ENCODE data around the gene CIT. TPM values are rescaled to one million over a fixed set of nuclear protein-coding genes. Genes with fewer than 3 reads are reported as not detected.

Gene CIT
- total RNA-seq, 2 experiments from 2014 or later = 1.3 to 1.9 TPM

- H3K27me3 ChIP-seq (ENCODE audit: control insufficient read depth in 1 of 2, insufficient read depth in 2 of 2, low read length in 2 of 2) = no peaks in the 10 kb centered on the region
- Mint-ChIP-seq H3K4me1 (ENCODE audit: low read depth) (no peaks in the 10 kb centered on the region), H3K27ac (no peak overlapping the region), H3K4me3 (no peak overlapping the region), H3K36me3 (ENCODE audit: low read depth) (no peaks in the 10 kb centered on the region), H3K27me3 (no peaks in the 10 kb centered on the region), H3K9me3 (no peaks in the 10 kb centered on the region)
- no peaks in the 10 kb centered on the region for H3K36me3 ChIP-seq (ENCODE audit: insufficient read depth, low read length)
- no peak overlapping the region for H3K27ac ChIP-seq (ENCODE audit: low read depth in 1 of 2, low read length in 2 of 2)
- ChIA-PET POLR2A (no interaction called here), CTCF (no interaction called here)
- no peak overlapping the region for H3K4me3 ChIP-seq (ENCODE audit: low read length)
- no peak for TF ChIP-seq CTCF (IDR thresholded peaks at IDR 0.05)
- intact Hi-C loops (cut with DNase I, micrococcal nuclease) = no loop called here
- no peaks in the 10 kb centered on the region for H3K9me3 ChIP-seq (ENCODE audit: control insufficient read depth in 1 of 2, insufficient read depth in 1 of 2, low read length in 2 of 2)
- no peak for ATAC-seq (ENCODE audit: poor library complexity)
- DNase-seq = no peak
- no peaks in the 10 kb centered on the region for H3K4me1 ChIP-seq (ENCODE audit: insufficient read depth, low read length)
Measured at GRCh38 chr12:119720349-119720748, 156.8 kb downstream of the CIT start.

GRCh38 chr12:119718141-119718540 lies 159.0 kb downstream of the CIT start:
- Mint-ChIP-seq H3K27ac (no peak overlapping the region), H3K9me3 (peaks cover 2% of the 10 kb centered on the region), H3K27me3 (no peaks in the 10 kb centered on the region), H3K36me3 (ENCODE audit: low read depth) (no peaks in the 10 kb centered on the region), H3K4me1 (ENCODE audit: low read depth) (no peaks in the 10 kb centered on the region), H3K4me3 (no peak overlapping the region)
- Histone ChIP-seq H3K27me3 (ENCODE audit: control insufficient read depth in 1 of 2, insufficient read depth in 2 of 2, low read length in 2 of 2) (no peaks in the 10 kb centered on the region), H3K4me1 (ENCODE audit: insufficient read depth, low read length) (no peaks in the 10 kb centered on the region), H3K9me3 (ENCODE audit: control insufficient read depth in 1 of 2, insufficient read depth in 1 of 2, low read length in 2 of 2) (no peaks in the 10 kb centered on the region), H3K27ac (ENCODE audit: low read depth in 1 of 2, low read length in 2 of 2) (no peak overlapping the region), H3K4me3 (ENCODE audit: low read length) (no peak overlapping the region), H3K36me3 (ENCODE audit: insufficient read depth, low read length) (no peaks in the 10 kb centered on the region)
- intact Hi-C loops (cut with DNase I, micrococcal nuclease) = no loop called here
- POLR2A ChIA-PET = no interaction called here
- CTCF ChIA-PET = no interaction called here
- no peak for DNase-seq
- no peak for ATAC-seq (ENCODE audit: poor library complexity)
- TF ChIP-seq CTCF (IDR thresholded peaks at IDR 0.05) = no peak

- H3K4me3 ChIP-seq (ENCODE audit: low read length) = no peak overlapping the region
- ATAC-seq (ENCODE audit: poor library complexity) (no peak), DNase-seq (no peak)
- no peak for TF ChIP-seq CTCF (IDR thresholded peaks at IDR 0.05)
- H3K27me3 ChIP-seq (ENCODE audit: control insufficient read depth in 1 of 2, insufficient read depth in 2 of 2, low read length in 2 of 2) = no peaks in the 10 kb centered on the region
- Mint-ChIP-seq H3K36me3 (ENCODE audit: low read depth) (peaks cover 6% of the 10 kb centered on the region), H3K27ac (no peak overlapping the region), H3K4me3 (no peak overlapping the region), H3K4me1 (ENCODE audit: low read depth) (no peaks in the 10 kb centered on the region), H3K27me3 (no peaks in the 10 kb centered on the region), H3K9me3 (peaks cover 2% of the 10 kb centered on the region)
- POLR2A ChIA-PET = no interaction called here
- no peak overlapping the region for H3K27ac ChIP-seq (ENCODE audit: low read depth in 1 of 2, low read length in 2 of 2)
- H3K4me1 ChIP-seq (ENCODE audit: insufficient read depth, low read length) = no peaks in the 10 kb centered on the region
- no peaks in the 10 kb centered on the region for H3K36me3 ChIP-seq (ENCODE audit: insufficient read depth, low read length)
- no peaks in the 10 kb centered on the region for H3K9me3 ChIP-seq (ENCODE audit: control insufficient read depth in 1 of 2, insufficient read depth in 1 of 2, low read length in 2 of 2)
- CTCF ChIA-PET = no interaction called here
- intact Hi-C loops (cut with DNase I, micrococcal nuclease) = no loop called here
Measured at GRCh38 chr12:119715268-119715620, 161.9 kb downstream of the CIT start.

All from CD4-positive, alpha-beta T cell (primary cell).